Astrocyte (in vitro differentiated cells and primary cell): Measurements from ENCODE around the gene FARS2. TPM values are rescaled to one million over a fixed set of nuclear protein-coding genes. Genes with fewer than 3 reads are reported as not detected.

Source experiments
- DNase-seq: peaks from one replicate; pipeline ENCODE4 v3.0.0-alpha.2; 2010; ENCODE audit warnings: low read depth
- FAIRE-seq: peaks from 2 replicates; lab custom pipeline; 2011; peaks lifted over from hg19 to GRCh38; lab: Jason Lieb, UNC
- H2AFZ ChIP-seq: 2 replicates; pipeline ENCODE4 v1.6.0; 2012; ENCODE audit warnings: low read depth, low read length, inconsistent platforms
- H3K27ac ChIP-seq: 2 replicates; pipeline ENCODE4 v1.5.1; 2011; ENCODE audit warnings: low read depth, low read length, inconsistent platforms
- H3K27me3 ChIP-seq: 2 replicates; pipeline ENCODE4 v1.6.0; 2011; ENCODE audit warnings: low read length, inconsistent platforms; ENCODE audit not compliant: insufficient read depth
- H3K36me3 ChIP-seq: 2 replicates; pipeline ENCODE4 v1.5.1; 2011; ENCODE audit warnings: low read length, inconsistent platforms; ENCODE audit not compliant: insufficient read depth
- H3K4me1 ChIP-seq: 2 replicates; pipeline ENCODE4 v1.5.1; 2011; ENCODE audit warnings: low read length, inconsistent platforms; ENCODE audit not compliant: insufficient read depth
- H3K4me2 ChIP-seq: 2 replicates; pipeline ENCODE4 v1.6.0; 2012; ENCODE audit warnings: low read length, inconsistent platforms
- H3K4me3 ChIP-seq: 2 replicates; pipeline ENCODE4 v1.5.1; 2011; ENCODE audit warnings: low read depth, mild to moderate bottlenecking, low read length, inconsistent platforms; ENCODE audit not compliant: insufficient read depth
- H3K79me2 ChIP-seq: 2 replicates; pipeline ENCODE4 v1.6.0; 2012; ENCODE audit warnings: mild to moderate bottlenecking, low read length, inconsistent platforms; ENCODE audit not compliant: insufficient read depth
- H3K9ac ChIP-seq: 2 replicates; pipeline ENCODE4 v1.6.0; 2012; ENCODE audit warnings: mild to moderate bottlenecking, low read length, inconsistent platforms
- H3K9me3 ChIP-seq: 2 replicates; pipeline ENCODE4 v1.5.1; 2012; ENCODE audit warnings: low read depth, mild to moderate bottlenecking, low read length, inconsistent platforms; ENCODE audit not compliant: insufficient read depth
- H4K20me1 ChIP-seq: 2 replicates; pipeline ENCODE4 v1.6.0; 2012; ENCODE audit warnings: low read length, inconsistent platforms; ENCODE audit not compliant: insufficient read depth
- H3K27ac Mint-ChIP-seq: one replicate; pipeline ENCODE4 v1.8.0; 2021; ENCODE audit warnings: mild to moderate bottlenecking, mixed read lengths; ENCODE audit not compliant: unreplicated experiment
- H3K27me3 Mint-ChIP-seq: one replicate; pipeline ENCODE4 v1.8.0; 2021; ENCODE audit warnings: low read depth, mixed read lengths; ENCODE audit not compliant: unreplicated experiment
- H3K36me3 Mint-ChIP-seq: one replicate; pipeline ENCODE4 v1.8.0; 2021; ENCODE audit warnings: low read depth, mixed read lengths; ENCODE audit not compliant: unreplicated experiment
- H3K4me1 Mint-ChIP-seq: one replicate; pipeline ENCODE4 v1.8.0; 2021; ENCODE audit warnings: low read depth, mixed read lengths; ENCODE audit not compliant: unreplicated experiment
- H3K4me3 Mint-ChIP-seq: one replicate; pipeline ENCODE4 v1.8.0; 2021; ENCODE audit warnings: mild to moderate bottlenecking, moderate library complexity, mixed read lengths; ENCODE audit not compliant: unreplicated experiment
- H3K9me3 Mint-ChIP-seq: one replicate; pipeline ENCODE4 v1.8.0; 2021; ENCODE audit warnings: mild to moderate bottlenecking, mixed read lengths; ENCODE audit not compliant: unreplicated experiment
- EZH2 ChIP-seq: IDR thresholded peaks from 2 replicates; pipeline ENCODE4 v1.6.1; 2012; ENCODE audit warnings: mild to moderate bottlenecking, low read length, inconsistent platforms; ENCODE audit not compliant: insufficient read depth
- total RNA-seq: library from RNA; stranded (reverse); gene quantifications from 2 replicates; pipeline ENCODE4 v1.2.1, GENCODE V29; 2021
- TF ChIP-seq, protein P1 (sequence below): IDR thresholded peaks from 2 replicates; pipeline ENCODE4 v1.5.1; 2011; ENCODE audit warnings: low read depth, mild to moderate bottlenecking, inconsistent platforms, low read length, moderate library complexity; ENCODE audit not compliant: insufficient read depth

FARS2 gene
- total RNA-seq, 1 donor from 2014 or later, result 13.3 TPM

DNA sequence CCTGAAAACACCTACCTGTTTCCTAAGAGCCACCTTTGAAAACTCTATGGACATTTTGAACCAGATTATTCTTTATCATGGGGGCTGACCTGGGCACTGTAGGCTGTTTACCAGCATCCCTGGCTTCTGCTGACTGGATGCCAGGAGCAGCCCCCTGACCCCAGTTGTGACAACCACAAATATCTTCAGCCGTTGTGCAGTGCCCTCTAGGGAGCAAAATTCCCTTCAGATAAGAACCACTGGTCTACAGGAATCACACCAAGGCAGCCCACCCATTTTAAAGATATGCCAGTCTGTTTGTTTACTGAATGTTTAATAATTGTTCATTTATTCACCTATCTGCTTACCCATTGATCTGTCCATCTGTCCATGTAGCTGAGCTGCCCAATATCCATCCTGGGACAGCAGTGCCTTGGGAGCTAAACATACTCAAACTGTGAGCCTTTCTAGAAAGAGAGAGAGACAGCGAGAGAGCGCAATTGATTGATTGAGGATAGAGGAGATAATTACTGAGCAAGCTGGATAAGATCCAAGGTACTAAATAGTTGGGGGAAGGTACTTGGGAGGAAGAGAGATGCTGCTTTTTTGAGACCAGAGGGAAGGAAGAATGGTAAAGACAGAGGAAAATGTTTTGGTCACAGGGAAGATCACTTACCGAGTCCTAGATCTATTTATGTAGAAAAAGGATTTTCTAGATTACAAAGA, 468.7 kb downstream of the FARS2 start:
- no peak overlapping the region for H2AFZ ChIP-seq
- H3K4me2 ChIP-seq, result no peak overlapping the region
- TF ChIP-seq, protein P1, sequence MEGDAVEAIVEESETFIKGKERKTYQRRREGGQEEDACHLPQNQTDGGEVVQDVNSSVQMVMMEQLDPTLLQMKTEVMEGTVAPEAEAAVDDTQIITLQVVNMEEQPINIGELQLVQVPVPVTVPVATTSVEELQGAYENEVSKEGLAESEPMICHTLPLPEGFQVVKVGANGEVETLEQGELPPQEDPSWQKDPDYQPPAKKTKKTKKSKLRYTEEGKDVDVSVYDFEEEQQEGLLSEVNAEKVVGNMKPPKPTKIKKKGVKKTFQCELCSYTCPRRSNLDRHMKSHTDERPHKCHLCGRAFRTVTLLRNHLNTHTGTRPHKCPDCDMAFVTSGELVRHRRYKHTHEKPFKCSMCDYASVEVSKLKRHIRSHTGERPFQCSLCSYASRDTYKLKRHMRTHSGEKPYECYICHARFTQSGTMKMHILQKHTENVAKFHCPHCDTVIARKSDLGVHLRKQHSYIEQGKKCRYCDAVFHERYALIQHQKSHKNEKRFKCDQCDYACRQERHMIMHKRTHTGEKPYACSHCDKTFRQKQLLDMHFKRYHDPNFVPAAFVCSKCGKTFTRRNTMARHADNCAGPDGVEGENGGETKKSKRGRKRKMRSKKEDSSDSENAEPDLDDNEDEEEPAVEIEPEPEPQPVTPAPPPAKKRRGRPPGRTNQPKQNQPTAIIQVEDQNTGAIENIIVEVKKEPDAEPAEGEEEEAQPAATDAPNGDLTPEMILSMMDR, result no peak
- TF ChIP-seq EZH2, result no peak
- no peaks in the 10 kb centered on the region for H3K27me3 ChIP-seq
- peaks cover 7% of the 10 kb centered on the region for H3K4me1 ChIP-seq
- H3K4me3 ChIP-seq, result no peak overlapping the region
- peaks cover 2% of the 10 kb centered on the region for H3K36me3 Mint-ChIP-seq
- no peaks in the 10 kb centered on the region for H3K79me2 ChIP-seq
- peaks cover 4% of the 10 kb centered on the region for H3K4me1 Mint-ChIP-seq
- no peaks in the 10 kb centered on the region for H4K20me1 ChIP-seq
- H3K9ac ChIP-seq, result no peak overlapping the region
- H3K4me3 Mint-ChIP-seq, result no peak overlapping the region
- no peak for FAIRE-seq
- no peak overlapping the region for H3K27ac Mint-ChIP-seq
- no peak for DNase-seq
- H3K9me3 Mint-ChIP-seq, result peaks cover 2% of the 10 kb centered on the region
- H3K9me3 ChIP-seq, result no peaks in the 10 kb centered on the region
- H3K27me3 Mint-ChIP-seq, result no peaks in the 10 kb centered on the region
- no peaks in the 10 kb centered on the region for H3K36me3 ChIP-seq
- H3K27ac ChIP-seq, result no peak overlapping the region

DNA sequence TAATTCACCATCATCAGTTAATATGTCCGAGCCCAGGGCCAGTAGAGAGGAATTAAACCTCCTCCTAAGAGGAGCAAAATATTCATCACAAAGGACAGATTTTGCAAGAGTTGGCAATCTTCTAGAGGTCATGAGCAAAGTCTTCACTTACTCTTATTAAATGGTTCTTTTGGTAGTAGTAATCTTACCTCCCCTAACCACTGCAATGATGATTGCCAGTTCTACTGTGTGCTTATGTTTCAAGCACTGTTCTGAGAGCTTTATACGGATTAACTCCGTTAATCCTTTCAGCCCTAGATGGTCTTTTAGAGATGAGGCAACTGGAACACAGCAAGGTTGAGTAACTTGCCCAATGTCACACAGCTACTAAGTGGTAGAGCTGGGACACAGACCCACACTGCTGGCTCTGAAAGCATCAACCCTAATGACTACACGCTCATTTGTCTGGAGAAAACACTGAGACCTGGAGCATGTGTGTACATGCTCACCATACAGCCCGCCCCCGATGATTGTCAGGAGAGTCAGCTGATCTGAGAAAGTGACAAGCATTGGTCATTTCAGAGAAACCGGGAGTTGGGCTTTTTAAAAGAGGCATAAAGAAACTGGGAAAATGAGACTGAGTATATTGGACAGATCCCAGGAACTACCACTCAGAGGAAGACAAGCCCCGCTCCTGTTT, 469.4 kb downstream of the FARS2 start:
- H3K9me3 Mint-ChIP-seq, result peaks cover 2% of the 10 kb centered on the region
- TF ChIP-seq EZH2, result no peak
- TF ChIP-seq, protein P1, result no peak
- no peak for FAIRE-seq
- H3K36me3 ChIP-seq, result no peaks in the 10 kb centered on the region
- peaks cover 4% of the 10 kb centered on the region for H3K4me1 Mint-ChIP-seq
- H3K27me3 Mint-ChIP-seq, result no peaks in the 10 kb centered on the region
- H3K36me3 Mint-ChIP-seq, result peaks cover 2% of the 10 kb centered on the region
- no peaks in the 10 kb centered on the region for H3K79me2 ChIP-seq
- no peak overlapping the region for H3K27ac Mint-ChIP-seq
- no peaks in the 10 kb centered on the region for H4K20me1 ChIP-seq
- H3K9me3 ChIP-seq, result no peaks in the 10 kb centered on the region
- peaks cover 7% of the 10 kb centered on the region for H3K4me1 ChIP-seq
- no peak overlapping the region for H3K9ac ChIP-seq
- H3K4me2 ChIP-seq, result no peak overlapping the region
- peak; percentile 71 for DNase-seq
- H3K4me3 ChIP-seq, result no peak overlapping the region
- no peak overlapping the region for H2AFZ ChIP-seq
- no peaks in the 10 kb centered on the region for H3K27me3 ChIP-seq
- no peak overlapping the region for H3K27ac ChIP-seq
- H3K4me3 Mint-ChIP-seq, result no peak overlapping the region

DNA sequence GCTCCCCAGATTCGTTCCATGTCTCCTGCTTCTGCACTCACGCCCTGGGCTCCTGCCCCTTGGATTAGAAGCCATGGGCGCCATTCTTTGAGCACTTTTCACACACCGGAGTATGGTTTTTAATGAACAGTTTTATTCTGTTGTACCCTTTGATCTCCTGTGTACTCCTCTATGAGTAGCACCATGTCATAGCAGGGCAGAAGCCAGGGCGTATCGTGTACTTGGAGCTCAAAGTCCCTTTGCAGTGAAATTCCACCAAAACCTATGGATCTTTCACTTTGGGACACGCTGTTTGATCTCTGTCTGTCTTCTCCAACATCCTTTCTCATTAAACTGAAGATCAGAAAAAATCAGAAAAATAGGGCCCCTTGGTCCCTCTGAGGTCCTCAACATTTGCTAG, 470.1 kb downstream of the FARS2 start:
- H3K27ac ChIP-seq, result no peak overlapping the region
- H3K4me1 Mint-ChIP-seq, result peaks cover 4% of the 10 kb centered on the region
- no peak overlapping the region for H3K4me3 ChIP-seq
- peaks cover 7% of the 10 kb centered on the region for H3K4me1 ChIP-seq
- FAIRE-seq (no peak), DNase-seq (no peak)
- H2AFZ ChIP-seq, result no peak overlapping the region
- peaks cover 2% of the 10 kb centered on the region for H3K9me3 Mint-ChIP-seq
- no peak overlapping the region for H3K4me2 ChIP-seq
- H4K20me1 ChIP-seq, result no peaks in the 10 kb centered on the region
- no peak overlapping the region for H3K27ac Mint-ChIP-seq
- no peak overlapping the region for H3K9ac ChIP-seq
- no peaks in the 10 kb centered on the region for H3K9me3 ChIP-seq
- TF ChIP-seq, protein P1, result no peak
- TF ChIP-seq EZH2, result no peak
- H3K27me3 ChIP-seq, result no peaks in the 10 kb centered on the region
- no peaks in the 10 kb centered on the region for H3K36me3 ChIP-seq
- no peaks in the 10 kb centered on the region for H3K27me3 Mint-ChIP-seq
- no peaks in the 10 kb centered on the region for H3K79me2 ChIP-seq
- H3K36me3 Mint-ChIP-seq, result peaks cover 2% of the 10 kb centered on the region
- H3K4me3 Mint-ChIP-seq, result no peak overlapping the region
